EL (cell line): ENCODE results near the gene KATNB1.
A peak's percentile ranks its signal among the peaks of the same experiment; 100 is the strongest.

ENCODE experiments used
- DNase-seq: peaks from one replicate; pipeline ENCODE4 v3.0.0-alpha.2; 2016

The KATNB1 gene

GRCh38 chr16:57797526-57798266 is 62.1 kb downstream of the KATNB1 start:
- no peak for DNase-seq

DNA sequence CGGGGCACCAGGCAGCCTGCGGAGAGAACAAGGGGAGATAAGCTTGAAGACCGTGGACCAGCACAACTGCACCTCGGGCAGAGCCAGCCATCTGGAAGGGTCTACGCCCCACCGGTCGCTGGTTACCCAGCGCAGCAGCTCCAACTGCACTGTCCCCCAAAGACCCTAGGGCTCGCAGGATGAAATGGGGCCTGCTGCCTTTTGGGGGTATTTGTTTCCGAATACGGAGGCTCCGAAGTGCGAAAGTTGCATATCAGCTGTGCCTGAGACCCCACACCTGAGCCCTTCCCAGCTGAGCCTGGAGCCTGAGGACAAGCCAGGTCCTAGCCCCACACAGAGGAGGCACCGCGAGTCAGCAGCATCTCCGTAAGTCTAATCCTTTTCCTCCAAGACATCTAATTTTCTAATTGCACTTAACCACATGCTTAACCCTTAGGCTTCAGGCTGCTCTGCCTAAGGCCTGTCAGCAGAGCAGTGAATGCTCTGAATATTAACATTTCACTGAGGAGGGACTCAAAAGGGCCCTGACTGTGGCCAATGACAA is 62.8 kb downstream of the KATNB1 start:
- DNase-seq = no peak

GRCh38 chr16:57798953-57799599 is 63.5 kb downstream of the KATNB1 start:
- DNase-seq = no peak

DNA sequence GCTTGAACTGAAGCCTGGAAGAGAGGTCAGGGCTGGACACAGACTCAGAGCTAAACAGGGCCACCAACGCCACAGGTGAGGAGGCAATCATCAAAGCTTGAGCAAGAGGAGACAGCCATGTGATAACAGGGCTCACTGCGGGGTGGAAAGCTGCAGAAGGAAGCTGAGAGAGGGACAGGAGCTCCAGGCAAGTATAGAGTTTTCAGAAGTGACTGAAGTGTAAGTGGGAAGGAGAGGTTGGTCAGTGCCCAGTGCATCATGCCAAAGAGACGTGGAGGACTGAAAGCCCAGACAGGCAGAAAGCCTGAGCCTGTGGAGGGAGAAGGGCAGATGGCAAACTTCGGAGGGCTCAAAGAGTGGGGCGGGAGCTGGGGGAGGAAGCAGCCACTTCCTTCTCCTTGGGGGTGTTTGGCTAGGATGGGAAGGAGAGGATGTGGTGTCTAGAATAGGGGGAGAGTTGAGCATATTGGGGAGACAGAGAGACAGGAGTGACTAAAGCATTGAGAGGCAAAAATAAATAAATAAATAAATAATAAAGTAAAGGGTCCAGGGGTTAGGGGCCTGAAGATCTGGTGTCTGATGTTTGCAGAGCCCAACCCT is 64.1 kb downstream of the KATNB1 start:
- DNase-seq = no peak

DNA sequence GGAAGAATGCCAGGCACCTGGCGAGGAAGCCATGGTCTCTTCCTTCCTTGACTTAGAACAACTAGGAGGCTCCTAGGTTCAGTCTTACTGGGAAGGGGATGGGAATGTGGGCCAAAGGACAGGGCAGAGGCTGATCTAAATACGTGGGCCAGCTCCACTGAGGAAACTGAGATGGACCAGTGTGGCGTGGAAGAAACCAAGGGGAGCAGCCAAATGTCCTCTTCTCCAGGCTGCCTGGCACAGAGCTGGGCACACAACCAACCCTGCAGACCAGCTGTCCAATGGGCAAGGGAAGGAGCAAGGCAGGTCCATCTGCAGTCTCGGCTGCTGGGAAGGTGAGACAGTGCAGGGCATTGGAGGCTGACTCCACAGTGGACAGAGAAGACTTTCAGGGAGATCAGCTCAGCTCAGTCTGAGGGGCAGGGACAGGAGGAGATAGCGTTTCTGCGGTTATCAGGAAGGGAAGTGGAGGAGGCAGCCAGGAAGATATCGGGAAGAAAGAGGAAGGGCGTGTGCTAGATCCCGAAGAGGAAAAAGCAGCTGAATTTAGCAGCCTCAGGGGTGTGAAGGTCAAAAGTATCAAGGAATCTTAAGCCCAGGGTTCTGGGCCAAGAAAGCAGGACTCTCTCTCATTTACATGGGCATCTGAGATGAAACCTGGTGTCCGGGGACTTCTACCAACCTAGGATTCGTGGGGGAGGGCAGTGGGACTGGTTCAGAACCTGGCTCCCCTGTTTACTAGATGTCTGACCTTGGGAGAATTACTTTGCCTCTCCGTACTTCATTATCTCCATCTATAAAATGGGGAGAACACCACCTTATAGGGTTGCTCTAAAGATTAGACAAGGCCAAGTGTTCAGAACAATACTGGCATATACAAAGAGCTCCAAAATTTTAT is 64.9 kb downstream of the KATNB1 start:
- no peak for DNase-seq

GRCh38 chr16:57801098-57801808 is 65.7 kb downstream of the KATNB1 start:
- peak; percentile 88 for DNase-seq

GRCh38 chr16:57801809-57802340 is 66.3 kb downstream of the KATNB1 start:
- peak; percentile 73 for DNase-seq

GRCh38 chr16:57802341-57803133 is 67.0 kb downstream of the KATNB1 start, which contains the start of gene KIFC3:
KIFC3 (minus strand) TSS chr16:57802491; CDS start chr16:57798243, 4,248 bp downstream.
- DNase-seq = peak; percentile 84

DNA sequence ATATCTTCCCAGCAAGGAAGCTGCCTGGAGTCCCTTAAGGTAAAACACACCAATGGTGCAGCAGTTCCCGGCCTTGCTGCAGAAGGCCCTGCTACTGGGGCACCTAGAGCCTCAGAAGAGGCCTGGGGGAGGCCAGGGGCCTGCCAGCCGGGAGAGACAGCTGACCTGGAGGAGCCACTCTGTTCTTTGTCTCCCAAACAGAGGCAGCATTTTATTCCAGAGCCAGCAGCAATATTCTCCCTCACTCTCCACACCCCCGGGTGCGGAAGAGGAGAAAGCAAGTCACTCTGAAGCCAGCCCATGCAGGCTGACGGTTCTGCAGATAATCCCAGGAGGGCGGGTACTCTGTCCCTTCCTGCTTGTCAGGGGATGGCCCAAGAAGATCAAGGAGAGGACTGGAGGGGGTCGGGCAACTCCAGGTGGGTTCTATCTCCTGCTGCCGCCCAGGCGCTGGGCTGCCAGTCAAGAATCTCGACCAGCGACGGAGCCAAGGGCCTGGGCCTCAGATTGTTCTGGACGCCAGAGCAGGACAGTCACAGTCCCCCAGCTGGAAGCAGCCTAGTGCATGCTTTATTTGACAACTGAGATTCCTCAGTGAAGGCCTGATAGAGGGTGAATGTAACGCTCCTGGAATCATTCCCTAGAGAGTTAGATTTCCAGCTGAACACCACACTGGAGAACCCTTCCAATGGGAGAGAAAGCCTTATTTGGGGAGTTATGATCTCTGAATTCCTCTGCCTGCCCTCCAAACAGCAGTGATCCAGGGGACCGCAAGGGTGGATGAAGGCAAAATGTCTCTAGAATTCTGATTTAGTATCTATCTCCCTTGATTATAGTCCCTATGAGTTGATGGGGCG is 67.8 kb downstream of the KATNB1 start:
- no peak for DNase-seq

- no peak for DNase-seq
These were observed 68.7 kb downstream of the KATNB1 start for GRCh38 chr16:57804111-57804837.

GRCh38 chr16:57805176-57805575 is 69.6 kb downstream of the KATNB1 start:
- DNase-seq = no peak
